H1 (cell line): ENCODE results near the gene TAF8. TPM values are rescaled to one million over a fixed set of nuclear protein-coding genes. Genes with fewer than 3 reads are reported as not detected.

Experiments
- CTCF ChIA-PET: fragments of 300-600 bp; sonication (Branson Sonifier 250); formaldehyde crosslinking; loops from one replicate; lab custom pipeline; 2021; ENCODE audit not compliant: partially characterized antibody; lab: Charles Lee
- POLR2A ChIA-PET: fragments of 300-600 bp; sonication (Branson Sonifier 250); formaldehyde crosslinking; loops from one replicate; lab custom pipeline; 2021; ENCODE audit warnings: inconsistent platforms; ENCODE audit not compliant: partially characterized antibody; lab: Charles Lee
- DNase-seq, 2 experiments: peaks; one replicate each; pipeline versions ENCODE4 v3.0.0 to v3.0.0-alpha.2; 2010 to 2022; ENCODE audit warnings: low spot score in 2 of 2, low read depth in 1 of 2, mixed read lengths in 1 of 2
- FAIRE-seq: peaks from 2 replicates; lab custom pipeline; 2011; peaks lifted over from hg19 to GRCh38; lab: Jason Lieb, UNC
- H2AFZ ChIP-seq: 2 replicates; pipeline ENCODE4 v1.8.1; 2012; ENCODE audit warnings: low read length, inconsistent platforms
- H2AK5ac ChIP-seq: 2 replicates; pipeline ENCODE4 v1.6.1; 2013; ENCODE audit warnings: low read depth, low read length
- H2BK120ac ChIP-seq: replicated peaks from 2 replicates; pipeline ENCODE3; 2013; ENCODE audit warnings: low read depth, low read length, inconsistent platforms
- H2BK12ac ChIP-seq: 2 replicates; pipeline ENCODE4 v1.6.1; 2013; ENCODE audit warnings: low read depth, low read length
- H2BK15ac ChIP-seq: 2 replicates; pipeline ENCODE4 v1.6.1; 2013; ENCODE audit warnings: low read length
- H2BK20ac ChIP-seq: 2 replicates; pipeline ENCODE4 v1.6.1; 2013; ENCODE audit warnings: low read length
- H2BK5ac ChIP-seq: 2 replicates; pipeline ENCODE4 v1.6.1; 2013; ENCODE audit warnings: low read depth, low read length
- H3K14ac ChIP-seq: 2 replicates; pipeline ENCODE4 v1.6.1; 2013; ENCODE audit warnings: inconsistent platforms; ENCODE audit not compliant: insufficient read length
- H3K18ac ChIP-seq: 2 replicates; pipeline ENCODE4 v1.6.1; 2013; ENCODE audit warnings: low read length; ENCODE audit errors: extremely low read depth
- H3K23ac ChIP-seq: 2 replicates; pipeline ENCODE4 v1.6.1; 2013; ENCODE audit warnings: inconsistent platforms; ENCODE audit not compliant: insufficient read length
- H3K23me2 ChIP-seq: 2 replicates; pipeline ENCODE4 v1.6.1; 2013; ENCODE audit warnings: low read depth, low read length
- H3K27ac ChIP-seq: 2 replicates; pipeline ENCODE4 v1.6.1; 2011; ENCODE audit warnings: low read depth, low read length, inconsistent platforms
- H3K27me3 ChIP-seq, 4 experiments: replicated peaks in 1 of 4; 1 replicate in 1 of 4; 2 replicates in 3 of 4; pipeline versions ENCODE4 v1.6.1 to v1.8.1; 2011 to 2013; ENCODE audit warnings: low read length in 3 of 4, mild to moderate bottlenecking in 3 of 4, inconsistent platforms in 2 of 4, mixed read lengths in 2 of 4, moderate library complexity in 1 of 4; ENCODE audit not compliant: control insufficient read depth in 3 of 4, insufficient read depth in 3 of 4; ENCODE audit errors: extremely low read depth in 1 of 4
- H3K36me3 ChIP-seq, 4 experiments: 2 replicates each; pipeline versions ENCODE4 v1.6.1 to v1.8.1; 2011 to 2013; ENCODE audit warnings: mild to moderate bottlenecking in 4 of 4, low read length in 3 of 4, moderate library complexity in 2 of 4, control low read depth in 1 of 4, inconsistent platforms in 1 of 4; ENCODE audit not compliant: insufficient read depth in 4 of 4, control insufficient read depth in 2 of 4
- H3K4ac ChIP-seq: replicated peaks from 2 replicates; pipeline ENCODE3; 2013; ENCODE audit warnings: low read length, low read depth, mixed read lengths, inconsistent platforms; ENCODE audit not compliant: insufficient read length
- H3K4me1 ChIP-seq, 4 experiments: replicated peaks in 1 of 4; 1 replicate in 1 of 4; 2 replicates in 3 of 4; pipeline versions ENCODE4 v1.6.1 to v1.8.1; 2011 to 2013; ENCODE audit warnings: low read length in 3 of 4, inconsistent platforms in 2 of 4, mixed read lengths in 1 of 4; ENCODE audit not compliant: insufficient read depth in 4 of 4, control insufficient read depth in 3 of 4
- H3K4me2 ChIP-seq, 2 experiments: 2 replicates each; pipeline versions ENCODE4 v1.6.1 to v1.8.1; 2011 to 2013; ENCODE audit warnings: low read depth in 2 of 2, low read length in 2 of 2, control low read depth in 1 of 2, inconsistent platforms in 1 of 2, mild to moderate bottlenecking in 1 of 2; ENCODE audit not compliant: insufficient read depth in 1 of 2
- H3K4me3 ChIP-seq, 4 experiments: fragments of 200-600, 300-600 bp in 1 of 4; sonication (generic), shearing (Covaris generic), sonication (Bioruptor Twin) in 1 of 4; 2 replicates each; pipeline versions ENCODE4 v1.5.1 to v1.8.1; 2011 to 2016; ENCODE audit warnings: low read length in 4 of 4, low read depth in 3 of 4, control low read depth in 2 of 4, inconsistent platforms in 2 of 4, mild to moderate bottlenecking in 2 of 4, mixed read lengths in 1 of 4, moderate library complexity in 1 of 4; ENCODE audit not compliant: insufficient read depth in 2 of 4; ENCODE audit errors: extremely low read depth in 1 of 4
- H3K56ac ChIP-seq: replicated peaks from 2 replicates; pipeline ENCODE3; 2013; ENCODE audit warnings: low read depth, mild to moderate bottlenecking, mixed read lengths, low read length, inconsistent platforms; ENCODE audit not compliant: insufficient read length
- H3K79me1 ChIP-seq: 2 replicates; pipeline ENCODE4 v1.6.1; 2013; ENCODE audit warnings: low read depth, low read length, control low read depth
- H3K79me2 ChIP-seq, 2 experiments: 2 replicates each; pipeline versions ENCODE4 v1.6.1 to v1.8.1; 2012 to 2013; ENCODE audit warnings: low read length in 2 of 2, mild to moderate bottlenecking in 2 of 2, inconsistent platforms in 1 of 2; ENCODE audit not compliant: insufficient read depth in 2 of 2, control insufficient read depth in 1 of 2
- H3K9ac ChIP-seq, 4 experiments: replicated peaks in 1 of 4; 1 replicate in 1 of 4; 2 replicates in 3 of 4; pipeline versions ENCODE4 v1.6.1 to v1.8.1; 2011 to 2013; ENCODE audit warnings: low read depth in 3 of 4, low read length in 3 of 4, control low read depth in 2 of 4, mild to moderate bottlenecking in 2 of 4, moderate library complexity in 2 of 4, inconsistent platforms in 1 of 4; ENCODE audit errors: extremely low read depth in 1 of 4
- H3K9me3 ChIP-seq, 2 experiments: 2 replicates each; pipeline versions ENCODE4 v1.6.1 to v1.8.1; 2012 to 2013; ENCODE audit warnings: mild to moderate bottlenecking in 2 of 2, moderate library complexity in 2 of 2, control low read depth in 1 of 2, inconsistent platforms in 1 of 2, low read depth in 1 of 2, low read length in 1 of 2, mixed read lengths in 1 of 2; ENCODE audit not compliant: insufficient read depth in 2 of 2
- H4K20me1 ChIP-seq, 2 experiments: replicated peaks in 1 of 2; 2 replicates each; pipeline versions ENCODE3 to v1.8.1; 2011 to 2013; ENCODE audit warnings: inconsistent platforms in 2 of 2, low read length in 2 of 2, mild to moderate bottlenecking in 1 of 2; ENCODE audit not compliant: insufficient read depth in 2 of 2, control insufficient read depth in 1 of 2
- H4K5ac ChIP-seq: 2 replicates; pipeline ENCODE4 v1.6.1; 2013; ENCODE audit warnings: low read length, low read depth, mixed read lengths, inconsistent platforms; ENCODE audit not compliant: insufficient read length
- H4K8ac ChIP-seq: 2 replicates; pipeline ENCODE4 v1.8.0; 2013; ENCODE audit warnings: mild to moderate bottlenecking, moderate library complexity, low read length, inconsistent platforms; ENCODE audit not compliant: insufficient read depth; ENCODE audit errors: extremely low read depth
- H4K91ac ChIP-seq: replicated peaks from 2 replicates; pipeline ENCODE3; 2013; ENCODE audit warnings: low read length, mixed read lengths, inconsistent platforms; ENCODE audit not compliant: insufficient read length
- ATF3 ChIP-seq: IDR thresholded peaks from 2 replicates; pipeline ENCODE4 v1.6.1; 2011; ENCODE audit warnings: low read depth, mild to moderate bottlenecking, low read length; ENCODE audit not compliant: insufficient read depth
- CHD1 ChIP-seq: IDR thresholded peaks from 2 replicates; pipeline ENCODE4 v1.6.1; 2012; ENCODE audit warnings: low read depth, low read length, improper control_type of control experiment
- CREB1 ChIP-seq: IDR thresholded peaks from 2 replicates; pipeline ENCODE4 v1.6.1; 2012; ENCODE audit warnings: inconsistent platforms
- EP300 ChIP-seq, 2 experiments: IDR thresholded peaks; 1 replicate in 1 of 2; 2 replicates in 1 of 2; pipeline ENCODE4 v1.6.1; 2011 to 2012; ENCODE audit warnings: low read depth in 2 of 2, low read length in 2 of 2, mild to moderate bottlenecking in 2 of 2, borderline replicate concordance in 1 of 2, inconsistent platforms in 1 of 2, moderate library complexity in 1 of 2
- FOSL1 ChIP-seq: IDR thresholded peaks from 2 replicates; pipeline ENCODE4 v1.6.1; 2011; ENCODE audit warnings: mild to moderate bottlenecking, low read depth, low read length, moderate library complexity; ENCODE audit not compliant: insufficient read depth
- HDAC6 ChIP-seq: IDR thresholded peaks from one replicate; pipeline ENCODE4 v1.7.1; 2012; ENCODE audit warnings: low read depth, mild to moderate bottlenecking, inconsistent platforms, low read length, moderate library complexity
- KDM1A ChIP-seq: fragments of 200-600, 300-600 bp; sonication (generic); IDR thresholded peaks from 2 replicates; pipeline ENCODE4 v1.7.1; 2016; ENCODE audit warnings: mild to moderate bottlenecking, low read length, borderline replicate concordance
- POLR2A ChIP-seq, 2 experiments: IDR thresholded peaks; 1 replicate in 1 of 2; 2 replicates in 1 of 2; pipeline ENCODE4 v1.6.1; 2011; ENCODE audit warnings: low read depth in 2 of 2, low read length in 2 of 2, mild to moderate bottlenecking in 2 of 2; ENCODE audit errors: control extremely low read depth in 1 of 2
- USF2 ChIP-seq: IDR thresholded peaks from 2 replicates; pipeline ENCODE4 v1.6.1; 2011; ENCODE audit warnings: low read length, improper control_type of control experiment
- YY1 ChIP-seq: IDR thresholded peaks from 2 replicates; pipeline ENCODE4 v1.6.1; 2011; ENCODE audit warnings: low read depth, mild to moderate bottlenecking, low read length
- WGBS, 2 experiments: shearing (Covaris generic) in 1 of 2; methylation state at CpG; one replicate each; pipeline versions ENCODE4 v1.1.6 to v1.1.7; 2013 to 2015; ENCODE audit warnings: low lambda C conversion rate in 2 of 2, mixed read lengths in 2 of 2, inconsistent platforms in 1 of 2, low coverage in 1 of 2, missing lambda C conversion rate in 1 of 2; ENCODE audit not compliant: insufficient replicate concordance in 2 of 2, insufficient coverage in 1 of 2, insufficient read length in 1 of 2; ENCODE audit errors: extremely low coverage in 1 of 2, missing lambda C conversion rate in 1 of 2; 5-methylcytosine and 5-hydroxymethylcytosine counted together
- polyA plus RNA-seq, 7 experiments: library from polyadenylated mRNA; depleted of rRNA in 3 of 7; stranded (reverse) in 5 of 7; unstranded in 2 of 7; fragments of >200 nt in 5 of 7; fragments of 200-250 nt in 2 of 7; gene quantifications; 1 replicate in 5 of 7; 2 replicates in 1 of 7; 4 replicates in 1 of 7; pipeline versions ENCODE4 v1.2.1 to v1.2.3, GENCODE V29; 2011 to 2013; ENCODE audit warnings: missing spikeins in 2 of 7, mixed read lengths in 2 of 7
- total RNA-seq: library from RNA; stranded (reverse); fragmentation: NEBNext Ultra II Directional; extraction: Animal tissue kit (Norgen Biotek cat#: 25700); gene quantifications from 2 replicates; pipeline ENCODE4 v1.2.1, GENCODE V29; 2021
- TF ChIP-seq, protein P1 (sequence below): IDR thresholded peaks from 2 replicates; pipeline ENCODE4 v1.6.1; 2012; ENCODE audit warnings: low read length, inconsistent platforms

The TAF8 gene
- total and polyA plus RNA-seq, 2 of the 8 experiments (the other 6 are each of a cell fraction or from before 2014, with no cell fraction given), result 32.2 to 34.0 TPM

- ChIA-PET POLR2A (interaction anchor here (0.9 to 1.6 kb wide), 5 partner anchors 20 to 91 kb away, joined by 3 to 5 read pairs (median 4); partner anchors contain the start of genes CCND3 and TAF8), CTCF (interaction anchor here (2.4 to 7.6 kb wide), 2 partner anchors 14 to 94 kb away, joined by 8 to 56 read pairs; no protein-coding TSS in a partner anchor)
- Histone ChIP-seq H3K4me3 (no peak overlapping the region), H3K9ac (no peak overlapping the region), H3K79me1 (no peaks in the 10 kb centered on the region), H2BK15ac (no peak overlapping the region), H4K91ac (peak overlapping the region; percentile 0), H2BK120ac (no peak overlapping the region), H3K56ac (no peak overlapping the region), H2BK12ac (no peak overlapping the region), H3K27me3 (peaks cover 0 to 2% (median 0%) of the 10 kb centered on the region in 4 experiments; a peak in 1 of 7 replicates), H3K4ac (no peak overlapping the region), H3K4me1 (peaks cover 4 to 8% (median 7%) of the 10 kb centered on the region in 4 experiments; a peak in 5 of 7 replicates), H3K36me3 (no peaks in the 10 kb centered on the region), H4K8ac (peak overlapping the region; percentile 78; the same call in 1 of the 2 replicates), H4K5ac (no peak overlapping the region), H2AFZ (no peak overlapping the region), H3K79me2 (no peaks in the 10 kb centered on the region), H2AK5ac (no peak overlapping the region), H3K4me2 (no peak overlapping the region), H2BK5ac (no peak overlapping the region), H2BK20ac (no peak overlapping the region), H4K20me1 (no peaks in the 10 kb centered on the region), H3K23ac (no peak overlapping the region), H3K23me2 (no peaks in the 10 kb centered on the region), H3K14ac (no peak overlapping the region), H3K18ac (no peak overlapping the region), H3K27ac (no peak overlapping the region), H3K9me3 (no peaks in the 10 kb centered on the region)
- WGBS, 2 experiments, result 93% methylated on average over 3 of the region's 3 CpGs; no CpG with 5 or more reads in 1 of the 2 experiments
- DNase-seq (no peak), FAIRE-seq (no peak)
- TF ChIP-seq CHD1 (no peak), YY1 (no peak), CREB1 (no peak), USF2 (no peak), HDAC6 (no peak), KDM1A (no peak), EP300 (IDR thresholded peaks at IDR 0.05; ENCODE audit: borderline replicate concordance in 1 of 2, low read depth in 2 of 2, low read length in 2 of 2) (no peak), POLR2A (IDR thresholded peaks at IDR 0.05; ENCODE audit: control extremely low read depth in 1 of 2, low read depth in 2 of 2, low read length in 2 of 2) (no peak), ATF3 (no peak), FOSL1 (no peak)
- TF ChIP-seq, protein P1, sequence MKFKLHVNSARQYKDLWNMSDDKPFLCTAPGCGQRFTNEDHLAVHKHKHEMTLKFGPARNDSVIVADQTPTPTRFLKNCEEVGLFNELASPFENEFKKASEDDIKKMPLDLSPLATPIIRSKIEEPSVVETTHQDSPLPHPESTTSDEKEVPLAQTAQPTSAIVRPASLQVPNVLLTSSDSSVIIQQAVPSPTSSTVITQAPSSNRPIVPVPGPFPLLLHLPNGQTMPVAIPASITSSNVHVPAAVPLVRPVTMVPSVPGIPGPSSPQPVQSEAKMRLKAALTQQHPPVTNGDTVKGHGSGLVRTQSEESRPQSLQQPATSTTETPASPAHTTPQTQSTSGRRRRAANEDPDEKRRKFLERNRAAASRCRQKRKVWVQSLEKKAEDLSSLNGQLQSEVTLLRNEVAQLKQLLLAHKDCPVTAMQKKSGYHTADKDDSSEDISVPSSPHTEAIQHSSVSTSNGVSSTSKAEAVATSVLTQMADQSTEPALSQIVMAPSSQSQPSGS, result no peak
Observed at GRCh38 chr6:42029881-42030280, 20.4 kb upstream of the TAF8 start.
